Endodermal cell (in vitro differentiated cells): Measurements from ENCODE around the gene ANO8. TPM values are rescaled to one million over a fixed set of nuclear protein-coding genes. Genes with fewer than 3 reads are reported as not detected.
A peak's percentile ranks its signal among the peaks of the same experiment; 100 is the strongest.

Source experiments
- DNase-seq: peaks from one replicate; pipeline ENCODE4 v3.0.0-alpha.2; 2017
- H3K27ac ChIP-seq: 2 replicates; pipeline ENCODE4 v1.5.1; 2013; ENCODE audit warnings: mild to moderate bottlenecking, low read depth, low read length, moderate library complexity
- H3K27me3 ChIP-seq: 2 replicates; pipeline ENCODE4 v1.6.1; 2013; ENCODE audit warnings: mild to moderate bottlenecking, low read length, moderate library complexity; ENCODE audit not compliant: insufficient read depth, control insufficient read depth, poor library complexity, severe bottlenecking
- H3K36me3 ChIP-seq: 2 replicates; pipeline ENCODE4 v1.7.0; 2013; ENCODE audit warnings: mild to moderate bottlenecking, low read length, moderate library complexity; ENCODE audit not compliant: control insufficient read depth, insufficient read depth
- H3K4me1 ChIP-seq: one replicate; pipeline ENCODE4 v1.7.0; 2013; ENCODE audit warnings: low read length; ENCODE audit not compliant: control insufficient read depth, insufficient read depth
- H3K4me3 ChIP-seq: 2 replicates; pipeline ENCODE4 v1.5.1; 2013; ENCODE audit warnings: mild to moderate bottlenecking, low read length, moderate library complexity
- H3K9ac ChIP-seq: 2 replicates; pipeline ENCODE4 v1.6.1; 2013; ENCODE audit warnings: mild to moderate bottlenecking, low read length, moderate library complexity; ENCODE audit not compliant: poor library complexity, severe bottlenecking; ENCODE audit errors: extremely low read depth
- H3K9me3 ChIP-seq: 2 replicates; pipeline ENCODE4 v1.6.1; 2013; ENCODE audit warnings: mild to moderate bottlenecking, low read length, moderate library complexity; ENCODE audit not compliant: control insufficient read depth
- H3K27ac Mint-ChIP-seq: 2 replicates; pipeline ENCODE4 v1.8.0; 2020; ENCODE audit warnings: mixed read lengths
- H3K27me3 Mint-ChIP-seq: 2 replicates; pipeline ENCODE4 v1.8.0; 2021; ENCODE audit warnings: mild to moderate bottlenecking, mixed read lengths; ENCODE audit not compliant: insufficient read depth
- H3K36me3 Mint-ChIP-seq: 2 replicates; pipeline ENCODE4 v1.8.0; 2020; ENCODE audit warnings: low read depth, mixed read lengths
- H3K4me1 Mint-ChIP-seq: 2 replicates; pipeline ENCODE4 v1.8.0; 2020; ENCODE audit warnings: mixed read lengths
- H3K4me3 Mint-ChIP-seq: 2 replicates; pipeline ENCODE4 v1.8.0; 2020; ENCODE audit warnings: mild to moderate bottlenecking, moderate library complexity, mixed read lengths
- H3K9me3 Mint-ChIP-seq: 2 replicates; pipeline ENCODE4 v1.8.0; 2020; ENCODE audit warnings: mild to moderate bottlenecking, mixed read lengths
- CTCF ChIP-seq: fragments of 200-600 bp; sonication (generic); conservative IDR thresholded peaks from 2 replicates; pipeline ENCODE4 v1.5.0; 2021; ENCODE audit warnings: antibody characterized with exemption, mild to moderate bottlenecking
- WGBS, 2 experiments: methylation state at CpG; one replicate each; pipeline versions ENCODE4 v1.1.5 to v1.1.7; 2013; ENCODE audit warnings: missing lambda C conversion rate in 2 of 2, mixed read lengths in 1 of 2; ENCODE audit not compliant: insufficient coverage in 1 of 2, insufficient read length in 1 of 2; 5-methylcytosine and 5-hydroxymethylcytosine counted together
- total RNA-seq, 2 donors: library from RNA; stranded (reverse); fragmentation: NEBNext Ultra II Directional in 1 of 2; extraction: Animal tissue kit (Norgen Biotek cat#: 25700) in 1 of 2; gene quantifications; 2 replicates in 1 of 2; 3 replicates in 1 of 2; pipeline ENCODE4 v1.2.1, GENCODE V29; 2021

Gene ANO8
- total RNA-seq, 2 donors from 2014 or later: 27.5 to 29.5 TPM

- Mint-ChIP-seq H3K4me3 (no peak overlapping the region), H3K9me3 (no peaks in the 10 kb centered on the region), H3K27ac (peak overlapping the region; percentile 58), H3K27me3 (no peaks in the 10 kb centered on the region), H3K36me3 (peaks cover 34% of the 10 kb centered on the region), H3K4me1 (no peaks in the 10 kb centered on the region)
- WGBS, 2 experiments: 92 to 93% methylated on average over 9 to 19 of the region's 19 CpGs
- peak; percentile 35 for DNase-seq
- H3K36me3 ChIP-seq: peaks cover 11% of the 10 kb centered on the region
- no peaks in the 10 kb centered on the region for H3K4me1 ChIP-seq
- H3K27ac ChIP-seq: peak overlapping the region; percentile 47
- H3K9me3 ChIP-seq: no peaks in the 10 kb centered on the region
- no peaks in the 10 kb centered on the region for H3K27me3 ChIP-seq
- TF ChIP-seq CTCF: no peak
- no peak overlapping the region for H3K4me3 ChIP-seq
- no peak overlapping the region for H3K9ac ChIP-seq
These were observed 12.8 kb downstream of the ANO8 start for GRCh38 chr19:17321655-17322489.

- Mint-ChIP-seq H3K36me3 (peaks cover 41% of the 10 kb centered on the region), H3K27me3 (no peaks in the 10 kb centered on the region), H3K9me3 (no peaks in the 10 kb centered on the region), H3K27ac (no peak overlapping the region), H3K4me1 (no peaks in the 10 kb centered on the region), H3K4me3 (no peak overlapping the region)
- Histone ChIP-seq H3K9me3 (no peaks in the 10 kb centered on the region), H3K27me3 (no peaks in the 10 kb centered on the region), H3K9ac (no peak overlapping the region), H3K36me3 (peaks cover 19% of the 10 kb centered on the region), H3K4me1 (no peaks in the 10 kb centered on the region), H3K4me3 (no peak overlapping the region), H3K27ac (no peak overlapping the region)
- DNase-seq: no peak
- WGBS, 2 experiments: 86 to 94% methylated on average over 9 to 11 of the region's 11 CpGs
- TF ChIP-seq CTCF: no peak
These were observed 14.2 kb downstream of the ANO8 start for GRCh38 chr19:17320435-17320834.

- Histone ChIP-seq H3K27ac (no peak overlapping the region), H3K36me3 (peaks cover 22% of the 10 kb centered on the region), H3K9me3 (no peaks in the 10 kb centered on the region), H3K9ac (no peak overlapping the region), H3K27me3 (no peaks in the 10 kb centered on the region), H3K4me3 (no peak overlapping the region), H3K4me1 (no peaks in the 10 kb centered on the region)
- H3K9me3 Mint-ChIP-seq: no peaks in the 10 kb centered on the region
- TF ChIP-seq CTCF: no peak
- WGBS, 2 experiments: 96 to 100% methylated on average over 16 to 40 of the region's 40 CpGs
- H3K4me3 Mint-ChIP-seq: no peak overlapping the region
- peaks cover 42% of the 10 kb centered on the region for H3K36me3 Mint-ChIP-seq
- DNase-seq: no peak
- no peaks in the 10 kb centered on the region for H3K27me3 Mint-ChIP-seq
- no peak overlapping the region for H3K27ac Mint-ChIP-seq
- H3K4me1 Mint-ChIP-seq: no peaks in the 10 kb centered on the region
These were observed 15.0 kb downstream of the ANO8 start for GRCh38 chr19:17319473-17320238.
